Measurements from ENCODE around the gene FAM222B.
A peak's percentile ranks its signal among the peaks of the same experiment; 100 is the strongest.

The FAM222B gene

DNA sequence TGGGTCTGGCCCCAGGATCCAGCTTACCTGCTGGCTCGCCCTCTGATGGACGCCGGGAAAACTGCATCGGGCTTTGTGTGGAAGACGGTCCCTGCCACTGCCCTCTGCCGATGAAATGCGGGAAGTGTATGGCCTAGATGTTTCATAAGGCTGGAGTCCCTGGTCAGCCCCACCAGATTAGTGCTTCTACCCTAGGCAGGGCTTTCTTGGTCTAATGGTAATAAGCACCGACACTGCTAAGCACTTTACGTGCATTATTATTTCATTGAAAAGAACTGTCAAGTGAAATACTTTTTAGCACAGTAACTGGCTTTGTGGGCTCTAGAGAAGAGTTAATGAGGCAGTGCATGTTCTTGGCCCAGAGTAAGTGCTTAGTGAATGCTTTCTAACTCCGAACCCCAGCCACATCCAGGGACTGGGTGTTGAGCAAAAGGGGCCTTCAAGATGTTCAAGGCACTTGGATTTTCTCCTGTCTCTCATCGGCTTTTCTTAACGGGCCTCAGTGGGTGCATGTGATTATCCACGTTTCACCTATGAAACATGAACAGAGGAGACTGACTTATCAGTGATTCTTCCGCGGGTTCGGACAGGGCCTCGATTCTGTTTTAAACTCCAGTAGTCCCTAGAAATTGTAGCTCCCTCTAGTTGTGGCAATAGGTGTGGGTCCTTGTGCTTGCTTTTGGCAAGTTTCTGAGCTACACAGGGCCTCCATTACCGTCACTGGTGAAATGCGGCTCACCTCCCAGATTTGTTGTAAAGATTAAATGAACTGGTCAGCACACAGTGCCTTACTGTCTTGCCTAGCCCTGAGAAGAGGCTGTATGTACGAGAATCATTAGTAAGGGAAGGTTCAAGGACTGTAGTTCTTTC, 92.2 kb downstream of the FAM222B start (continued):
- TF ChIP-seq, protein P1, sequence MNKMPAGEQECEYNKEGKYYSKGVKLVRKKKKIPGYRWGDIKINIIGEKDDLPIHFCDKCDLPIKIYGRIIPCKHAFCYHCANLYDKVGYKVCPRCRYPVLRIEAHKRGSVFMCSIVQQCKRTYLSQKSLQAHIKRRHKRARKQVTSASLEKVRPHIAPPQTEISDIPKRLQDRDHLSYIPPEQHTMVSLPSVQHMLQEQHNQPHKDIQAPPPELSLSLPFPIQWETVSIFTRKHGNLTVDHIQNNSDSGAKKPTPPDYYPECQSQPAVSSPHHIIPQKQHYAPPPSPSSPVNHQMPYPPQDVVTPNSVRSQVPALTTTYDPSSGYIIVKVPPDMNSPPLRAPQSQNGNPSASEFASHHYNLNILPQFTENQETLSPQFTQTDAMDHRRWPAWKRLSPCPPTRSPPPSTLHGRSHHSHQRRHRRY (tag by site-specific recombination; IDR thresholded peaks at IDR 0.05) = no peak
- TF ChIP-seq ZFP69B (tag by site-specific recombination; IDR thresholded peaks at IDR 0.05) = peak; percentile 43; the same call in 1 of the 2 replicates
- no peak for TF ChIP-seq WT1 (tag by site-specific recombination; IDR thresholded peaks at IDR 0.05)
- no peak for TF ChIP-seq ZNF658 (tag by site-specific recombination; IDR thresholded peaks at IDR 0.05)
- peak; percentile 96 for TF ChIP-seq ZNF660 (tag by site-specific recombination; IDR thresholded peaks at IDR 0.05)
- TF ChIP-seq ZNF202 (tag by site-specific recombination; IDR thresholded peaks at IDR 0.05; ENCODE audit: borderline replicate concordance) = no peak
- TF ChIP-seq ZNF571 (tag by site-specific recombination; IDR thresholded peaks at IDR 0.05) = no peak
- TF ChIP-seq, protein P2, sequence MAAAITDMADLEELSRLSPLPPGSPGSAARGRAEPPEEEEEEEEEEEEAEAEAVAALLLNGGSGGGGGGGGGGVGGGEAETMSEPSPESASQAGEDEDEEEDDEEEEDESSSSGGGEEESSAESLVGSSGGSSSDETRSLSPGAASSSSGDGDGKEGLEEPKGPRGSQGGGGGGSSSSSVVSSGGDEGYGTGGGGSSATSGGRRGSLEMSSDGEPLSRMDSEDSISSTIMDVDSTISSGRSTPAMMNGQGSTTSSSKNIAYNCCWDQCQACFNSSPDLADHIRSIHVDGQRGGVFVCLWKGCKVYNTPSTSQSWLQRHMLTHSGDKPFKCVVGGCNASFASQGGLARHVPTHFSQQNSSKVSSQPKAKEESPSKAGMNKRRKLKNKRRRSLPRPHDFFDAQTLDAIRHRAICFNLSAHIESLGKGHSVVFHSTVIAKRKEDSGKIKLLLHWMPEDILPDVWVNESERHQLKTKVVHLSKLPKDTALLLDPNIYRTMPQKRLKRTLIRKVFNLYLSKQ (tag by site-specific recombination; IDR thresholded peaks at IDR 0.05; ENCODE audit: borderline replicate concordance) = no peak
- TF ChIP-seq GLIS2 (tag by site-specific recombination; IDR thresholded peaks at IDR 0.05) = no peak
- TF ChIP-seq ZNF416 (tag by site-specific recombination; IDR thresholded peaks at IDR 0.05) = no peak
- TF ChIP-seq ZNF239 (tag by site-specific recombination; IDR thresholded peaks at IDR 0.05) = no peak
- no peak for TF ChIP-seq ZNF169 (tag by site-specific recombination; IDR thresholded peaks at IDR 0.05)
- no peak for TF ChIP-seq REPIN1 (tag by site-specific recombination; IDR thresholded peaks at IDR 0.05; ENCODE audit: low read depth)
- no peak for TF ChIP-seq HOXD13 (CRISPR knock-in tag; IDR thresholded peaks at IDR 0.05; ENCODE audit: borderline replicate concordance)
- TF ChIP-seq, protein P3, sequence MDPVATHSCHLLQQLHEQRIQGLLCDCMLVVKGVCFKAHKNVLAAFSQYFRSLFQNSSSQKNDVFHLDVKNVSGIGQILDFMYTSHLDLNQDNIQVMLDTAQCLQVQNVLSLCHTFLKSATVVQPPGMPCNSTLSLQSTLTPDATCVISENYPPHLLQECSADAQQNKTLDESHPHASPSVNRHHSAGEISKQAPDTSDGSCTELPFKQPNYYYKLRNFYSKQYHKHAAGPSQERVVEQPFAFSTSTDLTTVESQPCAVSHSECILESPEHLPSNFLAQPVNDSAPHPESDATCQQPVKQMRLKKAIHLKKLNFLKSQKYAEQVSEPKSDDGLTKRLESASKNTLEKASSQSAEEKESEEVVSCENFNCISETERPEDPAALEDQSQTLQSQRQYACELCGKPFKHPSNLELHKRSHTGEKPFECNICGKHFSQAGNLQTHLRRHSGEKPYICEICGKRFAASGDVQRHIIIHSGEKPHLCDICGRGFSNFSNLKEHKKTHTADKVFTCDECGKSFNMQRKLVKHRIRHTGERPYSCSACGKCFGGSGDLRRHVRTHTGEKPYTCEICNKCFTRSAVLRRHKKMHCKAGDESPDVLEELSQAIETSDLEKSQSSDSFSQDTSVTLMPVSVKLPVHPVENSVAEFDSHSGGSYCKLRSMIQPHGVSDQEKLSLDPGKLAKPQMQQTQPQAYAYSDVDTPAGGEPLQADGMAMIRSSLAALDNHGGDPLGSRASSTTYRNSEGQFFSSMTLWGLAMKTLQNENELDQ (tag by site-specific recombination; IDR thresholded peaks at IDR 0.05; ENCODE audit: low read depth) = no peak
- TF ChIP-seq GFI1B (tag by site-specific recombination; IDR thresholded peaks at IDR 0.05) = no peak
- TF ChIP-seq, protein P4, sequence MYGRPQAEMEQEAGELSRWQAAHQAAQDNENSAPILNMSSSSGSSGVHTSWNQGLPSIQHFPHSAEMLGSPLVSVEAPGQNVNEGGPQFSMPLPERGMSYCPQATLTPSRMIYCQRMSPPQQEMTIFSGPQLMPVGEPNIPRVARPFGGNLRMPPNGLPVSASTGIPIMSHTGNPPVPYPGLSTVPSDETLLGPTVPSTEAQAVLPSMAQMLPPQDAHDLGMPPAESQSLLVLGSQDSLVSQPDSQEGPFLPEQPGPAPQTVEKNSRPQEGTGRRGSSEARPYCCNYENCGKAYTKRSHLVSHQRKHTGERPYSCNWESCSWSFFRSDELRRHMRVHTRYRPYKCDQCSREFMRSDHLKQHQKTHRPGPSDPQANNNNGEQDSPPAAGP (tag by site-specific recombination; IDR thresholded peaks at IDR 0.05) = peak; percentile 44; the same call in 1 of the 2 replicates
- no peak for TF ChIP-seq ZNF677 (tag by site-specific recombination; IDR thresholded peaks at IDR 0.05)
- no peak for TF ChIP-seq SP3 (tag by site-specific recombination; IDR thresholded peaks at IDR 0.05)
- TF ChIP-seq ZSCAN30 (tag by site-specific recombination; IDR thresholded peaks at IDR 0.05) = peak; percentile 96
- TF ChIP-seq ZNF146 (tag by site-specific recombination; IDR thresholded peaks at IDR 0.05) = no peak
- no peak for TF ChIP-seq ZNF837 (tag by site-specific recombination; IDR thresholded peaks at IDR 0.05)
- no peak for TF ChIP-seq ZNF423 (tag by site-specific recombination; IDR thresholded peaks at IDR 0.05)
- no peak for TF ChIP-seq ZBTB1 (tag by site-specific recombination; IDR thresholded peaks at IDR 0.05)
- no peak for TF ChIP-seq OSR2 (tag by site-specific recombination; IDR thresholded peaks at IDR 0.05)
- TF ChIP-seq ZBTB21 (tag by site-specific recombination; IDR thresholded peaks at IDR 0.05) = no peak
- no peak for TF ChIP-seq ZNF544 (tag by site-specific recombination; IDR thresholded peaks at IDR 0.05)
- no peak for TF ChIP-seq KLF1 (tag by site-specific recombination; IDR thresholded peaks at IDR 0.05)
- TF ChIP-seq ZIC2 (tag by site-specific recombination; IDR thresholded peaks at IDR 0.05) = no peak
- TF ChIP-seq ZNF10 (tag by site-specific recombination; IDR thresholded peaks at IDR 0.05) = peak; percentile 26; the same call in 1 of the 2 replicates
- 0 out of 2 replicates have a peak, but pooled peaks have one; percentile 20 for TF ChIP-seq ZNF76 (tag by site-specific recombination; IDR thresholded peaks at IDR 0.05; ENCODE audit: borderline replicate concordance, low read depth)
- no peak for TF ChIP-seq ZNF529 (tag by site-specific recombination; IDR thresholded peaks at IDR 0.05; ENCODE audit: insufficient replicate concordance)

Data from HEK293 (cell line).